ENCODE measurements around the gene NMBR.
"Not testable (repeated sequence)": the region's sequence is repeated elsewhere in the genome, so short reads cannot be mapped to it uniquely, and the experiment has no call there.

The NMBR gene

GRCh38 chr6:142146828-142147662 lies at the start of gene NMBR, which contains the start of gene VTA1:
NMBR (minus strand) TSS chr6:142147122; CDS start chr6:142088658, 58,464 bp downstream.
VTA1 (plus strand) TSS chr6:142147263; CDS start chr6:142147288, 25 bp downstream.
- Histone ChIP-seq H3K27ac (peak within 1 kb of the TSS in 20 of 21 experiments; percentile 51 to 87 (median 75)), H3K4me3 (peak within 1 kb of the TSS; percentile 75 to 98 (median 84))

- no peak overlapping the region for H3K4me3 ChIP-seq
- H3K27ac ChIP-seq, result no peak overlapping the region
These were observed 49.1 kb upstream of the NMBR start for GRCh38 chr6:142195862-142196541.

- no peak overlapping the region for H3K27ac ChIP-seq
- H3K4me3 ChIP-seq, result no peak overlapping the region
These were observed 46.7 kb upstream of the NMBR start for GRCh38 chr6:142193621-142194020.

GRCh38 chr6:142192343-142192742 lies 45.4 kb upstream of the NMBR start:
- no peak overlapping the region for H3K4me3 ChIP-seq
- no peak overlapping the region for H3K27ac ChIP-seq

- H3K4me3 ChIP-seq, result no peak overlapping the region
- no peak overlapping the region for H3K27ac ChIP-seq
These were observed 42.1 kb upstream of the NMBR start for GRCh38 chr6:142189057-142189456.

- not testable (repeated sequence) for H3K4me3 ChIP-seq, H3K27ac ChIP-seq
These were observed 41.4 kb upstream of the NMBR start for GRCh38 chr6:142188341-142188740.

- no peak overlapping the region for H3K4me3 ChIP-seq
These were observed 40.3 kb upstream of the NMBR start for GRCh38 chr6:142187209-142187608.

GRCh38 chr6:142185641-142186040 lies 38.7 kb upstream of the NMBR start:
- Histone ChIP-seq H3K27ac (no peak overlapping the region), H3K4me3 (no peak overlapping the region)

More at GRCh38 chr6:142187209-142187608, 40.3 kb upstream of the NMBR start:
- no peak overlapping the region for H3K27ac ChIP-seq

- no peak overlapping the region for H3K4me3 ChIP-seq
- H3K27ac ChIP-seq, result no peak overlapping the region
These were observed 37.4 kb upstream of the NMBR start for GRCh38 chr6:142184307-142184706.

GRCh38 chr6:142183351-142183750 lies 36.4 kb upstream of the NMBR start:
- Histone ChIP-seq H3K27ac (no peak overlapping the region), H3K4me3 (no peak overlapping the region)

GRCh38 chr6:142182004-142182403 lies 35.1 kb upstream of the NMBR start:
- no peak overlapping the region for H3K27ac ChIP-seq
- no peak overlapping the region for H3K4me3 ChIP-seq

GRCh38 chr6:142178129-142178528 lies 31.2 kb upstream of the NMBR start:
- Histone ChIP-seq H3K4me3 (no peak overlapping the region), H3K27ac (no peak overlapping the region)

GRCh38 chr6:142174703-142175102 lies 27.8 kb upstream of the NMBR start:
- H3K27ac ChIP-seq, result no peak overlapping the region

GRCh38 chr6:142173980-142174379 lies 27.1 kb upstream of the NMBR start:
- H3K27ac ChIP-seq, result no peak overlapping the region
- no peak overlapping the region for H3K4me3 ChIP-seq

More at GRCh38 chr6:142174703-142175102, 27.8 kb upstream of the NMBR start:
- H3K4me3 ChIP-seq, result no peak overlapping the region

- Histone ChIP-seq H3K4me3 (no peak overlapping the region), H3K27ac (no peak overlapping the region)
These were observed 25.8 kb upstream of the NMBR start for GRCh38 chr6:142172758-142173157.

GRCh38 chr6:142171351-142171750 lies 24.4 kb upstream of the NMBR start:
- Histone ChIP-seq H3K4me3 (no peak overlapping the region), H3K27ac (no peak overlapping the region)

- H3K4me3 ChIP-seq, result no peak overlapping the region
- H3K27ac ChIP-seq, result no peak overlapping the region
These were observed 20.6 kb upstream of the NMBR start for GRCh38 chr6:142167486-142167885.

GRCh38 chr6:142167071-142167470 lies 20.1 kb upstream of the NMBR start:
- no peak overlapping the region for H3K4me3 ChIP-seq
- no peak overlapping the region for H3K27ac ChIP-seq

GRCh38 chr6:142165227-142165626 lies 18.3 kb upstream of the NMBR start:
- no peak overlapping the region for H3K27ac ChIP-seq
- no peak overlapping the region for H3K4me3 ChIP-seq

- Histone ChIP-seq H3K27ac (no peak overlapping the region), H3K4me3 (no peak overlapping the region)
These were observed 15.9 kb upstream of the NMBR start for GRCh38 chr6:142162780-142163179.

GRCh38 chr6:142156758-142157068 lies 9.8 kb upstream of the NMBR start:
- H3K27ac ChIP-seq, H3K4me3 ChIP-seq: not testable (repeated sequence)
